Stimulated activated CD4-positive, alpha-beta T cell treated with anti-CD3 and anti-CD28 coated beads, Interleukin-15, amount 100 ng/mL, for 48 hours (primary cell): ENCODE measurements around the gene RIMS4.

Experiments
- DNase-seq, 2 donors: peaks; one replicate each; pipeline ENCODE4 v3.0.0-alpha.2; 2020; ENCODE audit warnings: low read depth in 2 of 2

Gene RIMS4

GRCh38 chr20:44720997-44721784 is 89.2 kb downstream of the RIMS4 start:
- no peak for DNase-seq

GRCh38 chr20:44720621-44720996 is 89.7 kb downstream of the RIMS4 start:
- no peak for DNase-seq

- DNase-seq: no peak
These were observed 90.5 kb downstream of the RIMS4 start for GRCh38 chr20:44719841-44720240.

- no peak for DNase-seq
These were observed 92.4 kb downstream of the RIMS4 start for GRCh38 chr20:44717986-44718385.

GRCh38 chr20:44716309-44717106 is 93.8 kb downstream of the RIMS4 start:
- no peak for DNase-seq

- no peak for DNase-seq
These were observed 94.6 kb downstream of the RIMS4 start for GRCh38 chr20:44715499-44716308.

- no peak for DNase-seq
These were observed 95.4 kb downstream of the RIMS4 start, which contains the start of gene CCN5 for GRCh38 chr20:44714701-44715498. TSS of gene CCN5 (plus strand) at chr20:44715369. CDS start at chr20:44715391, 22 bp downstream.

- no peak for DNase-seq
These were observed 96.1 kb downstream of the RIMS4 start for GRCh38 chr20:44714102-44714700.

- no peak for DNase-seq
These were observed 99.1 kb downstream of the RIMS4 start for GRCh38 chr20:44711237-44711636.

GRCh38 chr20:44709797-44710196 is 100.5 kb downstream of the RIMS4 start:
- no peak for DNase-seq

- no peak for DNase-seq
These were observed 101.0 kb downstream of the RIMS4 start for GRCh38 chr20:44709380-44709779.

GRCh38 chr20:44707018-44707579 is 103.2 kb downstream of the RIMS4 start:
- DNase-seq: no peak

- DNase-seq: no peak
These were observed 103.9 kb downstream of the RIMS4 start for GRCh38 chr20:44706301-44707017.

- DNase-seq: no peak
These were observed 104.8 kb downstream of the RIMS4 start for GRCh38 chr20:44705364-44706094.

- DNase-seq: no peak
These were observed 105.8 kb downstream of the RIMS4 start for GRCh38 chr20:44704551-44704971.

GRCh38 chr20:44703956-44704488 is 106.3 kb downstream of the RIMS4 start:
- DNase-seq: no peak

- DNase-seq: no peak
These were observed 107.0 kb downstream of the RIMS4 start for GRCh38 chr20:44703183-44703925.

GRCh38 chr20:44702776-44703175 is 107.6 kb downstream of the RIMS4 start:
- DNase-seq: no peak
